ENCODE data around the gene CMSS1.

CMSS1 gene

DNA sequence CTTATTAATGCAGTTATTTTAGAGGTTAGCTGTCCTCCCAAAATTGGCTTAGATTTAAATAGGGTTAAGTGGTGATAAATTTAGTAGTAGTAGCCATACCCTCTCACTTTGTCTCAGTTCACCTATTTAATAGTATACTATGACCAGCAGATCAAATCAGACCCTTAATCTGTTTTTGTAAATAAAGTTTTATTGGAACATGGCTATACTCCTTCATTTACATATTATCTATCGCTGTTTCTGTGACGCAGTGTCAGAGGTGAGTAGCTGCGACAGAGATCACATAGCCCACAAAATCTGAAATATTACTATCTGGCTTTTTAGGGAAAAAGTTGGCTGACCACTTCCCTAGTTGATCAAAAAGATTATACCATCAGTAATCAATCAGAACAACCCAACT, 183.4 kb downstream of the CMSS1 start:
- TF ChIP-seq, protein P1, sequence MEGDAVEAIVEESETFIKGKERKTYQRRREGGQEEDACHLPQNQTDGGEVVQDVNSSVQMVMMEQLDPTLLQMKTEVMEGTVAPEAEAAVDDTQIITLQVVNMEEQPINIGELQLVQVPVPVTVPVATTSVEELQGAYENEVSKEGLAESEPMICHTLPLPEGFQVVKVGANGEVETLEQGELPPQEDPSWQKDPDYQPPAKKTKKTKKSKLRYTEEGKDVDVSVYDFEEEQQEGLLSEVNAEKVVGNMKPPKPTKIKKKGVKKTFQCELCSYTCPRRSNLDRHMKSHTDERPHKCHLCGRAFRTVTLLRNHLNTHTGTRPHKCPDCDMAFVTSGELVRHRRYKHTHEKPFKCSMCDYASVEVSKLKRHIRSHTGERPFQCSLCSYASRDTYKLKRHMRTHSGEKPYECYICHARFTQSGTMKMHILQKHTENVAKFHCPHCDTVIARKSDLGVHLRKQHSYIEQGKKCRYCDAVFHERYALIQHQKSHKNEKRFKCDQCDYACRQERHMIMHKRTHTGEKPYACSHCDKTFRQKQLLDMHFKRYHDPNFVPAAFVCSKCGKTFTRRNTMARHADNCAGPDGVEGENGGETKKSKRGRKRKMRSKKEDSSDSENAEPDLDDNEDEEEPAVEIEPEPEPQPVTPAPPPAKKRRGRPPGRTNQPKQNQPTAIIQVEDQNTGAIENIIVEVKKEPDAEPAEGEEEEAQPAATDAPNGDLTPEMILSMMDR (conservative IDR thresholded peaks at IDR 0.05; ENCODE audit: low read length), result no peak
- no peak for TF ChIP-seq EZH2phosphoT487 (IDR thresholded peaks at IDR 0.05; ENCODE audit: borderline replicate concordance)
- Histone ChIP-seq H3K4me1 (ENCODE audit: insufficient read depth, low read length, poor library complexity, severe bottlenecking) (peaks cover 15% of the 10 kb centered on the region), H3K9ac (ENCODE audit: low read depth, low read length, poor library complexity, severe bottlenecking) (no peak overlapping the region), H3F3A (ENCODE audit: low read depth) (no peaks in the 10 kb centered on the region), H3K9me2 (replicated peaks; ENCODE audit: low read depth, low read length) (no peaks in the 10 kb centered on the region), H3K79me2 (ENCODE audit: insufficient read depth, low read length) (no peaks in the 10 kb centered on the region), H4K20me1 (ENCODE audit: insufficient read depth, low read length, poor library complexity, severe bottlenecking) (no peaks in the 10 kb centered on the region), H2AFZ (ENCODE audit: low read length) (no peak overlapping the region), H3K4me3 (ENCODE audit: low read length, poor library complexity, severe bottlenecking) (no peak overlapping the region), H3K9me3 (ENCODE audit: insufficient read depth, low read depth, low read length) (no peaks in the 10 kb centered on the region), H3K36me3 (ENCODE audit: insufficient read depth, low read length) (no peaks in the 10 kb centered on the region), H3K27me3 (ENCODE audit: insufficient read depth, low read length, poor library complexity, severe bottlenecking) (no peaks in the 10 kb centered on the region), H3K4me2 (ENCODE audit: low read depth, low read length, poor library complexity, severe bottlenecking) (no peak overlapping the region)

DNA sequence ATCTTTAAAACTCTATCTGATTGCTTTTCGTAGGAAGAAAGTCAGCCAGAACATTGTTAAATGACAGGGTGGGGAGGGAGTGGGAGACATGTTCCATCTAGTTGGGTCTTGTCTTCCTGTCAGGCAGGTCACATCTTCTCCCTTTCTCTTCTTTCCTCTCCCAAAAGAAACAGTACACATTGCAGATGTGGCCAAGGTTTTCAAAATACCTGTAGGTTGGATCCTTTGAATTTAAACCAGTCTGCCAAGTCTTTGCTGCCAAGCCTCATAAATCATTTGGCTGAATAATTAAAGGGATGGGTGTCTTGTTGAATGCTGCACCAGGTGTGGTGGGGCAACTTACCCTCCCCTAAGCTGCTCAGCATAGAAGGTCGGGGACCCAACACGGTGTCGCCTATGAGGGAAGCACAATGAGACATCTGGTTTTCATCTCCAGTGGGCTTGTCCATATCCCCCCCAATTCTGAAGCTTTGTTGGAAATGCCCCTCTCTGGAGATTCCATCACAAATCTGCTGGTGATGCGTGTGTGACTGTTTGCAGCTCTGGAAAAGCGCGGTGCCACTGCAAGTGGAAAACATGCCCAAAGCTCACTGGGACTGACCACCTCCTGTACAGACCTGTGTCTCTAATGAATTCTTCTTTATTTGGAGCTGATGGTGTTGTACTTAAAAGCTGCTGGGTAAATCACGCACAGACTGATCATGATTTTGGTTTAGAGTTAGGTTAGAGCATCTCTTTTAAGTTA, 184.0 kb downstream of the CMSS1 start:
- no peaks in the 10 kb centered on the region for H3K27me3 ChIP-seq (ENCODE audit: insufficient read depth, low read length, poor library complexity, severe bottlenecking)
- no peak overlapping the region for H3K9ac ChIP-seq (ENCODE audit: low read depth, low read length, poor library complexity, severe bottlenecking)
- peaks cover 22% of the 10 kb centered on the region for H3K4me1 ChIP-seq (ENCODE audit: insufficient read depth, low read length, poor library complexity, severe bottlenecking)
- no peaks in the 10 kb centered on the region for H4K20me1 ChIP-seq (ENCODE audit: insufficient read depth, low read length, poor library complexity, severe bottlenecking)
- no peaks in the 10 kb centered on the region for H3K9me3 ChIP-seq (ENCODE audit: insufficient read depth, low read depth, low read length)
- no peak overlapping the region for H3K4me3 ChIP-seq (ENCODE audit: low read length, poor library complexity, severe bottlenecking)
- no peak overlapping the region for H3K4me2 ChIP-seq (ENCODE audit: low read depth, low read length, poor library complexity, severe bottlenecking)
- H3F3A ChIP-seq (ENCODE audit: low read depth), result no peaks in the 10 kb centered on the region
- H3K36me3 ChIP-seq (ENCODE audit: insufficient read depth, low read length), result no peaks in the 10 kb centered on the region
- H3K9me2 ChIP-seq (replicated peaks; ENCODE audit: low read depth, low read length), result no peaks in the 10 kb centered on the region
- H3K79me2 ChIP-seq (ENCODE audit: insufficient read depth, low read length), result no peaks in the 10 kb centered on the region
- TF ChIP-seq EZH2phosphoT487 (IDR thresholded peaks at IDR 0.05; ENCODE audit: borderline replicate concordance), result no peak
- TF ChIP-seq, protein P1 (conservative IDR thresholded peaks at IDR 0.05; ENCODE audit: low read length), result no peak
- H2AFZ ChIP-seq (ENCODE audit: low read length), result no peak overlapping the region

DNA sequence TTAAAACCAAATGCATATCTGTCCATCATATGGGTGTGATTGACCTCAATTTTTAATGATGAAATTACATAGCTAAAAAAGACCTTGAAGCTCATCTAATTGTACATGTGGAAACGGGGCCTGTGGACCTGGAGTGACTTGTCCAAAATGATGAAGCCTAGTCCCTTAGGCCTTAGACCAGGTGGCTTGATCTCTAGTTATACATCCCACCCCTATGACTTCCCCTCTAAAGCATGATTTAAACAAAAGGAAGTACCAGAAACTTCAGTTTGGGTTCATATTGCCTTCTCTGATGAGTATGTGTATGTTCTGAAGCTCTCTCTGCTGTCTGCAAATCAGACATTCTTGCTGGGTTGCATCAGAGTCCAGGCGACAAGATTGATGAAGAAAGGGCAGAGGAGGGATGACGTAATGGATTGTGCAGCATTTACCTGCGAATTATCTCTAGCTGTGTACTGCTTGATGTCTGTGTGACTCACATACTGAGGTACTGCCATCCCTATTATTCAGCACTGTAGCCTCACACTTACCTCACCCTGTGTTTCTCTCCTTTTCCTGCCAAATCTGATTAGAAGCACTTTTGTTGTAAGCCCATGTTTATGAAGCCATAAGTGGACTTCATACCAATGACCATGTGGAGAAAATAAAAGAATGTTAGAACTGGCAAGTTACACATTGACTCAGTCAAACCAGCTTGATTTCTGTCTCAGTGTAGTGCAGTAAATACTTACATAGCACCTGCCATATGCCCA, 185.1 kb downstream of the CMSS1 start:
- no peaks in the 10 kb centered on the region for H3K27me3 ChIP-seq (ENCODE audit: insufficient read depth, low read length, poor library complexity, severe bottlenecking)

More for the DNA sequence above, 185.1 kb downstream of the CMSS1 start:
- no peaks in the 10 kb centered on the region for H3K79me2 ChIP-seq (ENCODE audit: insufficient read depth, low read length)
- no peaks in the 10 kb centered on the region for H3K36me3 ChIP-seq (ENCODE audit: insufficient read depth, low read length)
- peaks cover 29% of the 10 kb centered on the region for H3K4me1 ChIP-seq (ENCODE audit: insufficient read depth, low read length, poor library complexity, severe bottlenecking)
- H3K9me2 ChIP-seq (replicated peaks; ENCODE audit: low read depth, low read length), result no peaks in the 10 kb centered on the region
- no peaks in the 10 kb centered on the region for H4K20me1 ChIP-seq (ENCODE audit: insufficient read depth, low read length, poor library complexity, severe bottlenecking)
- no peak overlapping the region for H2AFZ ChIP-seq (ENCODE audit: low read length)
- H3K4me2 ChIP-seq (ENCODE audit: low read depth, low read length, poor library complexity, severe bottlenecking), result no peak overlapping the region
- no peaks in the 10 kb centered on the region for H3F3A ChIP-seq (ENCODE audit: low read depth)
- no peak for TF ChIP-seq EZH2phosphoT487 (IDR thresholded peaks at IDR 0.05; ENCODE audit: borderline replicate concordance)
- TF ChIP-seq, protein P1 (conservative IDR thresholded peaks at IDR 0.05; ENCODE audit: low read length), result no peak
- H3K9ac ChIP-seq (ENCODE audit: low read depth, low read length, poor library complexity, severe bottlenecking), result no peak overlapping the region
- no peak overlapping the region for H3K4me3 ChIP-seq (ENCODE audit: low read length, poor library complexity, severe bottlenecking)
- H3K9me3 ChIP-seq (ENCODE audit: insufficient read depth, low read depth, low read length), result no peaks in the 10 kb centered on the region

Measured in Loucy (cell line).